Retinal pigment epithelial cell (primary cell): ENCODE results near the gene AP1M1.
A peak's percentile ranks its signal among the peaks of the same experiment; 100 is the strongest.

Experiments used
- DNase-seq: peaks from one replicate; pipeline ENCODE4 v3.0.0-alpha.2; 2010; ENCODE audit warnings: low read depth
- H3K4me3 ChIP-seq: 2 replicates; pipeline ENCODE4 v1.5.1; 2011; ENCODE audit warnings: mild to moderate bottlenecking, low read length, control low read depth, moderate library complexity
- CTCF ChIP-seq: conservative IDR thresholded peaks from 2 replicates; pipeline ENCODE4 v1.5.1; 2011; ENCODE audit warnings: low read depth, low read length, control low read depth, inconsistent platforms

Gene AP1M1

DNA sequence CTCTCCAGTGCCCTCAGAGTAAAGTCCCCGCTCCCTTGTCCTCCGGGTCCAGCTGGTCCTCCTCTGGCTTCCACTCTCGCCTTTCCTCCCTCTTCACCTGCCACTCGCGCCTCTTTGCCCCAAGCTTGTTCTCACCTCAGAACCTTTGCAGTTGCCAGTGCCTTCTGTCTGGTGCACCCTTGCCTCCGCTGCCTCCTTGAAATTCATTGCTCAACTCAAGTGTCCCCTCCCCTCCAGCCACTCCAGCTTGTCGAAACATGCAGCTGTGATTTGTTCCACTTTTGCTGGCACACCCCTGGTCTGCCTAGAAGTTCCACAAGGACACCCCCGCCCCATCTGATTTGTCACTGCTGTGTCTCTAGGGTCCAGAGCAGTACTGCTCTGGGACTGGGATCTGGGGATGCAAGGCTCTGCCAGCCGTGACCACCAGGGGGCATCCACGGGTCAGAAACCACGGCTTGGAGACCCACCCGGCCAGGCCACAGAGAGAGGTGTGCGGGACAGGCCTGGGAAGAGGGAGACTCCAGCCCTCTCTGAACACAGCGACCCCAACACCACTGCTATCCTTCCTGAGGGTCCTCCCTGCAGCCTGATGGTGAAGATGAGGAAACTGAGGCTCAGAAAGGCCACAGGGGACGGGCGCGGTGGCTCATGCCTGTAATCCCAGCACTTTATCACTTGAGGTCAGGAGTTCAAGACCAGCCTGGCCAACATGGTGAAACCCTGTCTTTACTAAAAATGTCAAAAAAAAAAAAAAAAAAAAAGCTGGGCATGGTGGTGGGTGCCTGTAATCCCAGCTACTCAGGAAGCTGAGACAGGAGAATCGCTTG is 49.9 kb downstream of the AP1M1 start:
- peak; percentile 17 for DNase-seq
- H3K4me3 ChIP-seq, result no peak overlapping the region
- peak; percentile 94 for TF ChIP-seq CTCF

DNA sequence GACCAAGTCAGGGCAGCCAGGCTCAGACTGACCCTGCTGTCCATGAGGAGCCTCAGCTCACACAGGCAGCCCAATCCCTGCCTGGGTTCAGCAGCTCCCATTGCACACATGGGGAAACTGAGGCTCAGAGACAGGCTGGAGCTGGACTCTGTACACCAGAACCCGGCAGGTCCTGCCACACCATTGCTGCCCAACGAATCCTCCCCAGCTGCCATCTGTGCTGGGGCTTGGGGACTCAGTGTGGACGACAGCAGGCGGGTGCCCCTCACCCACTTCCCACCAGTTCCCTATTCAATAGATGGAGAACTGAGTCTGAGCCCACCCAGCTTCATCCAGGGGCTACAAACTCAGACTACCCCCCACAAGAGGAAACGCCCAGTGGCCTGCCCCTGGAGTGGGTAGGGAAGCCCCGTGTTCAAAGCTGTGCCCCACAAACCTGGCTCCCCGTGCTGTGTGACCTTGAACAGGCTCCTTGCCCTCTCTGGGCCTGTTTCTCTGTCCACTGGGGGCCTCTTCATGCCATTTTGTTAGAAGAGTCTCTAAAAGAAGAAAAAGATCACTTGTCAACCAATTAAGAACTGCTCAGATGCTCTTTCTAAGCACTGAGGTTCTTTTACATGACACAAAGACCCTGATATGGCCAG is 50.8 kb downstream of the AP1M1 start:
- TF ChIP-seq CTCF, result no peak
- H3K4me3 ChIP-seq, result no peak overlapping the region
- no peak for DNase-seq

- no peak for TF ChIP-seq CTCF
- H3K4me3 ChIP-seq, result no peak overlapping the region
- DNase-seq, result no peak
Measured at GRCh38 chr19:16249826-16250404, 52.2 kb downstream of the AP1M1 start.

DNA sequence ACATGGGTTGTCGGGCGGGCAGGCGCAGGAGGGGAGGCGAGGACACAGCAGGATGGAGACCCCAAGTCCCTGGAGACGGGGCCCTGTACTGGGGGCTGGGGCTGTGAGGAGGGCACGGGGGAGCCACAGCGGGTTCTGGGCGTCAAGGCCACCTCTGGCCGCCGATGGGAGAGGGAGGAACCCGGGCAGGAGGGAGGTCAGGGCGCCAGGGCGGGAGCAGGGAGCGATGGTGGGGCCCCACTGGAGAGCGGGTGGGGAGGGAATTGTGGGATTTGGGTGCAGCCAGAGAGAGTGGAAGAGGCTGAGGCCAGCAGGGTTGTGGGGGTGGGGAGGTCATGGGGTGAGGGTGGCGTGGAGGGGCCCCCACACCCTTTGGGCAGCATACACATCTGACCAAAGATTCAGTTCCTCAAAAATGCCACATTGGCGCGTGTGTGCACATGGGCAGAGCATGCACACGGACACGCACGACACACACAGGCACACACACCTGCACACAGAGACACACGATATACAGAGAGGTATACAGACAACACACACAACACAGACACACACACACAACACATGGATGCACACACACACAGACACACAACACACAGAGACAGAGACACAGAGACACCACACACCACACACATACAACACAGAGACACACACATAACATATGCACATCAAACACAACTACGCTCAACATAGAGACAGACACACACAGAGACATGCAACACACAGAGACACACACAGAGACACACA is 54.9 kb downstream of the AP1M1 start:
- no peak for DNase-seq
- H3K4me3 ChIP-seq, result no peak overlapping the region
- TF ChIP-seq CTCF, result no peak

DNA sequence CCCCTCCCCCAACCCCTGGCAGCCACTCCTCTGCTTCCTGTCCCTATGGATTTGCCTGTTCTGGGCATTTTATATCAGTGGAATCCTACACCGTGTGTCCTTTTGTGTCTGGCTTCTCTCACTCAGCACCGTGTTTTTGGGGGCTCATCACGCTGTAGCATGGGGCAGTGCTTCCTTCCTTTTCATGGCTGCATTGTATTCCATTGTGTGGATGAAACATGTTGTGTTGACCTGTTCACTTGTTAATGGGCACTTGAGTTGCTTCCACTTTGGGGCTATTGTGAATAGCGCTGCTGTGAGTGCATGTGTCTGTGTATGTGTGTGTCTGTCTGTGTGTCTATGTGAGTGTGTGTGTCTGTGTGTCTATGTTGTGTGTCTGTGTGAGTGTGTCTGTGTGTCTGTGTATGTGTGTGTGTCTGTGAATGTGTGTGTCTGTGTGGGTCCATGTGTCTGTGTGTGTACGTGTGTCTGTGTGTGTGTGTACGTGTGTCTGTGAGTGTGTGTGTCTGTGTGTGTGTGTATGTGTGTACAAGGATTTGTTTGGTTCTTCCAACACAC is 57.2 kb downstream of the AP1M1 start:
- no peak overlapping the region for H3K4me3 ChIP-seq
- no peak for TF ChIP-seq CTCF
- DNase-seq, result no peak

DNA sequence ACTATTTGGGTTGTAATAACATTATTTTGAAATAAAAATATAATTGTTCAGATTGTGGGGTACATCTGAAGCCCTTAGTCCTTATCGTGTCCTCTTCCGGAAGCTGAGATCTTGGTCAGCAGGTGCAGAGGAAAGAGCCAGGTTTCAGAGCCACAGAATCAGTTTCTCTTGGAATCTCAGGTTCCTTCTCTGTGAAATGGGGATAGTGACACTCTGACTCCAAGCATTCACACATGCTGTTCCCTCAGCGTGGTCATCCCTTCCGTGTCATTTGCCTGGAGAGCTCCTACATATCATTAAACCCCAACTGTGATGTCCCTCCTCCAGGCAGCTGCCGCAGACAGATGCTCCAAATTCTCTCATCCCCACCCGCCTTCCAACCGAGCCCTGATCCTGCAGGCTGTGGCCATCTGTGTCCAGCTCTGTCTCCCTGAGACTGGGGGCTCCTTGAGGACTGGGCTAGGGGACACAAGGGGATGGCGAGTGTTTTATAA is 59.8 kb downstream of the AP1M1 start:
- no peak for TF ChIP-seq CTCF
- H3K4me3 ChIP-seq, result no peak overlapping the region
- DNase-seq, result no peak
